GM23338 (cell line): Measurements from ENCODE around the gene DDX59. TPM values are rescaled to one million over a fixed set of nuclear protein-coding genes. Genes with fewer than 3 reads are reported as not detected.

ENCODE experiments used
- CREB1 ChIP-seq: fragments of 250-450 bp; sonication (Bioruptor Pico); IDR thresholded peaks from 2 replicates; pipeline ENCODE4 v1.5.0; 2020; ENCODE audit warnings: low read depth, mild to moderate bottlenecking, moderate library complexity
- EZH2 ChIP-seq: fragments of 200-600 bp; sonication (generic); IDR thresholded peaks from one replicate; pipeline ENCODE4 v1.8.0; 2017; ENCODE audit warnings: antibody characterized with exemption, mild to moderate bottlenecking, low read depth; ENCODE audit not compliant: unreplicated experiment
- POLR2AphosphoS5 ChIP-seq: IDR thresholded peaks from 2 replicates; pipeline ENCODE4 v1.6.1; 2016; ENCODE audit warnings: antibody characterized with exemption, low read depth
- STAT1 ChIP-seq: IDR thresholded peaks from one replicate; pipeline ENCODE4 v1.6.1; 2016; ENCODE audit warnings: antibody characterized with exemption; ENCODE audit not compliant: unreplicated experiment
- polyA plus RNA-seq: library from polyadenylated mRNA; unstranded; fragments of >200 nt; fragmentation: Nextera tagmentation; extraction: Ambion mirVana; gene quantifications from 2 replicates; pipeline ENCODE4 v1.2.1, GENCODE V29; 2016
- total RNA-seq: library from RNA; depleted of rRNA; stranded (reverse); fragments of >200 nt; shearing (Covaris generic); gene quantifications from 2 replicates; pipeline ENCODE4 v1.2.3, GENCODE V29; 2014
- TF ChIP-seq, protein P1 (sequence below): fragments of 250-450 bp; sonication (Bioruptor Pico); IDR thresholded peaks from 2 replicates; pipeline ENCODE4 v1.5.0; 2020; ENCODE audit warnings: mild to moderate bottlenecking, moderate library complexity
- TF ChIP-seq, protein P2 (sequence below), 2 experiments: fragments of 200-600 bp in 1 of 2; sonication (generic) in 1 of 2; conservative IDR thresholded peaks; 2 replicates each; pipeline versions ENCODE4 v1.5.1 to v1.6.1; 2016 to 2017; ENCODE audit warnings: antibody characterized with exemption in 2 of 2, low read depth in 2 of 2, mild to moderate bottlenecking in 2 of 2, moderate library complexity in 1 of 2
- TF ChIP-seq, protein P3 (sequence below): IDR thresholded peaks from one replicate; pipeline ENCODE4 v1.6.1; 2018; ENCODE audit warnings: antibody characterized with exemption; ENCODE audit not compliant: unreplicated experiment

Gene DDX59
- total and polyA plus RNA-seq, 2 experiments from 2014 or later = 14.7 to 15.7 TPM

DNA sequence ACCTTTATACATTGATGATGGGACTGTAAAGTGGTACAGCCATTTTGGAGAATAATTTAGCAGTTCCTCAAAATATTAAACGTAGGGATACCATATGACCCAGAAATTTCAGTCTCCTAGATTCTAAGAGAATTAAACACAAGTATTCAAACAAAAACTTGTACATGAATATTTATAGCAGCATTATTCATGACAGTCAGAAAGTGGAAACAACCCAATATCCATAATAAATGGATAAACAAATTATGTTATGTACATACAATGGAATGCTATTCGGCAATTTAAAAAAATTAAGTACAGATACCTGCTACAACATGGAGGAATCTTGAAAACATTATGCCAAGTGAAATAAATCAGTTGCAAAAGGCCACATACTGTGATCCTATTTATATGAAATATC, 16.9 kb upstream of the DDX59 start (continued):
- TF ChIP-seq, protein P1, sequence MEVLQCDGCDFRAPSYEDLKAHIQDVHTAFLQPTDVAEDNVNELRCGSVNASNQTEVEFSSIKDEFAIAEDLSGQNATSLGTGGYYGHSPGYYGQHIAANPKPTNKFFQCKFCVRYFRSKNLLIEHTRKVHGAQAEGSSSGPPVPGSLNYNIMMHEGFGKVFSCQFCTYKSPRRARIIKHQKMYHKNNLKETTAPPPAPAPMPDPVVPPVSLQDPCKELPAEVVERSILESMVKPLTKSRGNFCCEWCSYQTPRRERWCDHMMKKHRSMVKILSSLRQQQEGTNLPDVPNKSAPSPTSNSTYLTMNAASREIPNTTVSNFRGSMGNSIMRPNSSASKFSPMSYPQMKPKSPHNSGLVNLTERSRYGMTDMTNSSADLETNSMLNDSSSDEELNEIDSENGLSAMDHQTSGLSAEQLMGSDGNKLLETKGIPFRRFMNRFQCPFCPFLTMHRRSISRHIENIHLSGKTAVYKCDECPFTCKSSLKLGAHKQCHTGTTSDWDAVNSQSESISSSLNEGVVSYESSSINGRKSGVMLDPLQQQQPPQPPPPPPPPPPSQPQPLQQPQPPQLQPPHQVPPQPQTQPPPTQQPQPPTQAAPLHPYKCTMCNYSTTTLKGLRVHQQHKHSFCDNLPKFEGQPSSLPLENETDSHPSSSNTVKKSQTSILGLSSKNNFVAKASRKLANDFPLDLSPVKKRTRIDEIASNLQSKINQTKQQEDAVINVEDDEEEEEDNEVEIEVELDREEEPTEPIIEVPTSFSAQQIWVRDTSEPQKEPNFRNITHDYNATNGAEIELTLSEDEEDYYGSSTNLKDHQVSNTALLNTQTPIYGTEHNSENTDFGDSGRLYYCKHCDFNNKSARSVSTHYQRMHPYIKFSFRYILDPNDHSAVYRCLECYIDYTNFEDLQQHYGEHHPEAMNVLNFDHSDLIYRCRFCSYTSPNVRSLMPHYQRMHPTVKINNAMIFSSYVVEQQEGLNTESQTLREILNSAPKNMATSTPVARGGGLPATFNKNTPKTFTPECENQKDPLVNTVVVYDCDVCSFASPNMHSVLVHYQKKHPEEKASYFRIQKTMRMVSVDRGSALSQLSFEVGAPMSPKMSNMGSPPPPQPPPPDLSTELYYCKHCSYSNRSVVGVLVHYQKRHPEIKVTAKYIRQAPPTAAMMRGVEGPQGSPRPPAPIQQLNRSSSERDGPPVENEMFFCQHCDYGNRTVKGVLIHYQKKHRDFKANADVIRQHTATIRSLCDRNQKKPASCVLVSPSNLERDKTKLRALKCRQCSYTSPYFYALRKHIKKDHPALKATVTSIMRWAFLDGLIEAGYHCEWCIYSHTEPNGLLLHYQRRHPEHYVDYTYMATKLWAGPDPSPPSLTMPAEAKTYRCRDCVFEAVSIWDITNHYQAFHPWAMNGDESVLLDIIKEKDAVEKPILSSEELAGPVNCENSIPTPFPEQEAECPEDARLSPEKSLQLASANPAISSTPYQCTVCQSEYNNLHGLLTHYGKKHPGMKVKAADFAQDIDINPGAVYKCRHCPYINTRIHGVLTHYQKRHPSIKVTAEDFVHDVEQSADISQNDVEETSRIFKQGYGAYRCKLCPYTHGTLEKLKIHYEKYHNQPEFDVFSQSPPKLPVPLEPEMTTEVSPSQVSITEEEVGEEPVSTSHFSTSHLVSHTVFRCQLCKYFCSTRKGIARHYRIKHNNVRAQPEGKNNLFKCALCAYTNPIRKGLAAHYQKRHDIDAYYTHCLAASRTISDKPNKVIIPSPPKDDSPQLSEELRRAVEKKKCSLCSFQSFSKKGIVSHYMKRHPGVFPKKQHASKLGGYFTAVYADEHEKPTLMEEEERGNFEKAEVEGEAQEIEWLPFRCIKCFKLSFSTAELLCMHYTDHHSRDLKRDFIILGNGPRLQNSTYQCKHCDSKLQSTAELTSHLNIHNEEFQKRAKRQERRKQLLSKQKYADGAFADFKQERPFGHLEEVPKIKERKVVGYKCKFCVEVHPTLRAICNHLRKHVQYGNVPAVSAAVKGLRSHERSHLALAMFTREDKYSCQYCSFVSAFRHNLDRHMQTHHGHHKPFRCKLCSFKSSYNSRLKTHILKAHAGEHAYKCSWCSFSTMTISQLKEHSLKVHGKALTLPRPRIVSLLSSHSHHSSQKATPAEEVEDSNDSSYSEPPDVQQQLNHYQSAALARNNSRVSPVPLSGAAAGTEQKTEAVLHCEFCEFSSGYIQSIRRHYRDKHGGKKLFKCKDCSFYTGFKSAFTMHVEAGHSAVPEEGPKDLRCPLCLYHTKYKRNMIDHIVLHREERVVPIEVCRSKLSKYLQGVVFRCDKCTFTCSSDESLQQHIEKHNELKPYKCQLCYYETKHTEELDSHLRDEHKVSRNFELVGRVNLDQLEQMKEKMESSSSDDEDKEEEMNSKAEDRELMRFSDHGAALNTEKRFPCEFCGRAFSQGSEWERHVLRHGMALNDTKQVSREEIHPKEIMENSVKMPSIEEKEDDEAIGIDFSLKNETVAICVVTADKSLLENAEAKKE (CRISPR knock-in tag) = no peak
- TF ChIP-seq, protein P2, sequence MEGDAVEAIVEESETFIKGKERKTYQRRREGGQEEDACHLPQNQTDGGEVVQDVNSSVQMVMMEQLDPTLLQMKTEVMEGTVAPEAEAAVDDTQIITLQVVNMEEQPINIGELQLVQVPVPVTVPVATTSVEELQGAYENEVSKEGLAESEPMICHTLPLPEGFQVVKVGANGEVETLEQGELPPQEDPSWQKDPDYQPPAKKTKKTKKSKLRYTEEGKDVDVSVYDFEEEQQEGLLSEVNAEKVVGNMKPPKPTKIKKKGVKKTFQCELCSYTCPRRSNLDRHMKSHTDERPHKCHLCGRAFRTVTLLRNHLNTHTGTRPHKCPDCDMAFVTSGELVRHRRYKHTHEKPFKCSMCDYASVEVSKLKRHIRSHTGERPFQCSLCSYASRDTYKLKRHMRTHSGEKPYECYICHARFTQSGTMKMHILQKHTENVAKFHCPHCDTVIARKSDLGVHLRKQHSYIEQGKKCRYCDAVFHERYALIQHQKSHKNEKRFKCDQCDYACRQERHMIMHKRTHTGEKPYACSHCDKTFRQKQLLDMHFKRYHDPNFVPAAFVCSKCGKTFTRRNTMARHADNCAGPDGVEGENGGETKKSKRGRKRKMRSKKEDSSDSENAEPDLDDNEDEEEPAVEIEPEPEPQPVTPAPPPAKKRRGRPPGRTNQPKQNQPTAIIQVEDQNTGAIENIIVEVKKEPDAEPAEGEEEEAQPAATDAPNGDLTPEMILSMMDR (conservative IDR thresholded peaks at IDR 0.05; ENCODE audit: low read depth in 2 of 2) = no peak
- TF ChIP-seq CREB1 (CRISPR knock-in tag) (no peak), EZH2 (no peak), POLR2AphosphoS5 (no peak), STAT1 (no peak)
- TF ChIP-seq, protein P3, sequence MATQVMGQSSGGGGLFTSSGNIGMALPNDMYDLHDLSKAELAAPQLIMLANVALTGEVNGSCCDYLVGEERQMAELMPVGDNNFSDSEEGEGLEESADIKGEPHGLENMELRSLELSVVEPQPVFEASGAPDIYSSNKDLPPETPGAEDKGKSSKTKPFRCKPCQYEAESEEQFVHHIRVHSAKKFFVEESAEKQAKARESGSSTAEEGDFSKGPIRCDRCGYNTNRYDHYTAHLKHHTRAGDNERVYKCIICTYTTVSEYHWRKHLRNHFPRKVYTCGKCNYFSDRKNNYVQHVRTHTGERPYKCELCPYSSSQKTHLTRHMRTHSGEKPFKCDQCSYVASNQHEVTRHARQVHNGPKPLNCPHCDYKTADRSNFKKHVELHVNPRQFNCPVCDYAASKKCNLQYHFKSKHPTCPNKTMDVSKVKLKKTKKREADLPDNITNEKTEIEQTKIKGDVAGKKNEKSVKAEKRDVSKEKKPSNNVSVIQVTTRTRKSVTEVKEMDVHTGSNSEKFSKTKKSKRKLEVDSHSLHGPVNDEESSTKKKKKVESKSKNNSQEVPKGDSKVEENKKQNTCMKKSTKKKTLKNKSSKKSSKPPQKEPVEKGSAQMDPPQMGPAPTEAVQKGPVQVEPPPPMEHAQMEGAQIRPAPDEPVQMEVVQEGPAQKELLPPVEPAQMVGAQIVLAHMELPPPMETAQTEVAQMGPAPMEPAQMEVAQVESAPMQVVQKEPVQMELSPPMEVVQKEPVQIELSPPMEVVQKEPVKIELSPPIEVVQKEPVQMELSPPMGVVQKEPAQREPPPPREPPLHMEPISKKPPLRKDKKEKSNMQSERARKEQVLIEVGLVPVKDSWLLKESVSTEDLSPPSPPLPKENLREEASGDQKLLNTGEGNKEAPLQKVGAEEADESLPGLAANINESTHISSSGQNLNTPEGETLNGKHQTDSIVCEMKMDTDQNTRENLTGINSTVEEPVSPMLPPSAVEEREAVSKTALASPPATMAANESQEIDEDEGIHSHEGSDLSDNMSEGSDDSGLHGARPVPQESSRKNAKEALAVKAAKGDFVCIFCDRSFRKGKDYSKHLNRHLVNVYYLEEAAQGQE = no peak
